B cell (primary cell): ENCODE measurements around the gene SFXN5.

ENCODE experiments used
- EZH2 ChIP-seq: IDR thresholded peaks from 2 replicates; pipeline ENCODE4 v1.6.1; 2012; ENCODE audit warnings: borderline replicate concordance, low read depth, mild to moderate bottlenecking, moderate library complexity, low read length; ENCODE audit not compliant: insufficient read depth, poor library complexity, severe bottlenecking
- TF ChIP-seq, protein P1 (sequence below): fragments of 200-600 bp; IDR thresholded peaks from one replicate; pipeline ENCODE4 v1.8.0; 2022; ENCODE audit warnings: antibody characterized with exemption, mild to moderate bottlenecking

DNA sequence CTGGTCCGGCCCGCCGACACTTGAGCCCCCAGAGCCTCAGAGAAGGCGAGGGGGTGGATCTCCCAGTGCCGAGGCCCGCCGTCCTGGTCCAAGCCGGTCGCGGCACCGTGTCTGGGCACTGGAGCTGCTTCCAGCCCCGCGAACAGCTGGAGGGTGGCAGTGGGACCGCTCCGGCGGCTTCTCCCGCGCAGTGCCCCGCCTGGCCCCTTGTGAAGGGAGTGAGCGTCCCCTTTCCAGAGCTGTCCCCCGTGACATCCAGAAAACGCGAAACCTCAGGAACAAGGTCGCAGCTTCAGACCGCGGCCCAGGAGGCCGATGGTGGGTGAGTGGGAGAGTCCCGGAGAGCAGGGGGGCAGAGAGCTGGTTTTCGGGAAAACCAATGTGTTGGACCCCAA lies 154.8 kb downstream of the SFXN5 start:
- TF ChIP-seq, protein P1, sequence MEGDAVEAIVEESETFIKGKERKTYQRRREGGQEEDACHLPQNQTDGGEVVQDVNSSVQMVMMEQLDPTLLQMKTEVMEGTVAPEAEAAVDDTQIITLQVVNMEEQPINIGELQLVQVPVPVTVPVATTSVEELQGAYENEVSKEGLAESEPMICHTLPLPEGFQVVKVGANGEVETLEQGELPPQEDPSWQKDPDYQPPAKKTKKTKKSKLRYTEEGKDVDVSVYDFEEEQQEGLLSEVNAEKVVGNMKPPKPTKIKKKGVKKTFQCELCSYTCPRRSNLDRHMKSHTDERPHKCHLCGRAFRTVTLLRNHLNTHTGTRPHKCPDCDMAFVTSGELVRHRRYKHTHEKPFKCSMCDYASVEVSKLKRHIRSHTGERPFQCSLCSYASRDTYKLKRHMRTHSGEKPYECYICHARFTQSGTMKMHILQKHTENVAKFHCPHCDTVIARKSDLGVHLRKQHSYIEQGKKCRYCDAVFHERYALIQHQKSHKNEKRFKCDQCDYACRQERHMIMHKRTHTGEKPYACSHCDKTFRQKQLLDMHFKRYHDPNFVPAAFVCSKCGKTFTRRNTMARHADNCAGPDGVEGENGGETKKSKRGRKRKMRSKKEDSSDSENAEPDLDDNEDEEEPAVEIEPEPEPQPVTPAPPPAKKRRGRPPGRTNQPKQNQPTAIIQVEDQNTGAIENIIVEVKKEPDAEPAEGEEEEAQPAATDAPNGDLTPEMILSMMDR: no peak
- TF ChIP-seq EZH2: peak; percentile 23
